Stimulated activated naive CD8-positive, alpha-beta T cell treated with anti-CD3 and anti-CD28 coated beads, Interleukin-15, amount 100 ng/mL, for 72 hours (primary cell): ENCODE results near the gene PDXDC1.
"Not testable (repeated sequence)": the region's sequence is repeated elsewhere in the genome, so short reads cannot be mapped to it uniquely, and the experiment has no call there.

Experiments
- ATAC-seq: fragments of 150-1000 bp; cut with Tn5 transposase; 2 replicates; pipeline ENCODE4 v1.10.0; 2021; ENCODE audit warnings: mild to moderate bottlenecking, moderate library complexity
- DNase-seq, 2 donors: peaks; one replicate each; pipeline ENCODE4 v3.0.0; 2021 to 2022
- H3K27ac Mint-ChIP-seq, 2 donors: one replicate each; pipeline ENCODE4 v1.8.0; 2022; ENCODE audit warnings: mild to moderate bottlenecking in 2 of 2, mixed read lengths in 2 of 2, moderate library complexity in 2 of 2
- H3K27me3 Mint-ChIP-seq: one replicate; pipeline ENCODE4 v1.8.0; 2022; ENCODE audit warnings: mixed read lengths
- H3K4me1 Mint-ChIP-seq: one replicate; pipeline ENCODE4 v1.8.0; 2022; ENCODE audit warnings: mild to moderate bottlenecking, mixed read lengths
- H3K4me3 Mint-ChIP-seq, 2 donors: one replicate each; pipeline ENCODE4 v1.8.0; 2022; ENCODE audit warnings: mild to moderate bottlenecking in 2 of 2, mixed read lengths in 2 of 2, moderate library complexity in 1 of 2
- H3K9me3 Mint-ChIP-seq, 2 donors: one replicate each; pipeline ENCODE4 v1.8.0; 2022; ENCODE audit warnings: mixed read lengths in 2 of 2

The PDXDC1 gene

GRCh38 chr16:14988661-14989191, 13.9 kb downstream of the PDXDC1 start:
- not testable (repeated sequence) for H3K9me3 Mint-ChIP-seq, DNase-seq, H3K27ac Mint-ChIP-seq, H3K27me3 Mint-ChIP-seq
- ATAC-seq: peak; percentile 19
- H3K4me1 Mint-ChIP-seq: peaks cover 24% of the 10 kb centered on the region
- peak overlapping the region in 1 of 2 donors; percentile 77 for H3K4me3 Mint-ChIP-seq

- ATAC-seq: peak; percentile 69
- H3K27me3 Mint-ChIP-seq, H3K27ac Mint-ChIP-seq, DNase-seq, H3K9me3 Mint-ChIP-seq: not testable (repeated sequence)
- Mint-ChIP-seq H3K4me3 (peak overlapping the region in 1 of 2 donors; percentile 77), H3K4me1 (peaks cover 31% of the 10 kb centered on the region)
These were observed 14.8 kb downstream of the PDXDC1 start for GRCh38 chr16:14989291-14990281.

DNA sequence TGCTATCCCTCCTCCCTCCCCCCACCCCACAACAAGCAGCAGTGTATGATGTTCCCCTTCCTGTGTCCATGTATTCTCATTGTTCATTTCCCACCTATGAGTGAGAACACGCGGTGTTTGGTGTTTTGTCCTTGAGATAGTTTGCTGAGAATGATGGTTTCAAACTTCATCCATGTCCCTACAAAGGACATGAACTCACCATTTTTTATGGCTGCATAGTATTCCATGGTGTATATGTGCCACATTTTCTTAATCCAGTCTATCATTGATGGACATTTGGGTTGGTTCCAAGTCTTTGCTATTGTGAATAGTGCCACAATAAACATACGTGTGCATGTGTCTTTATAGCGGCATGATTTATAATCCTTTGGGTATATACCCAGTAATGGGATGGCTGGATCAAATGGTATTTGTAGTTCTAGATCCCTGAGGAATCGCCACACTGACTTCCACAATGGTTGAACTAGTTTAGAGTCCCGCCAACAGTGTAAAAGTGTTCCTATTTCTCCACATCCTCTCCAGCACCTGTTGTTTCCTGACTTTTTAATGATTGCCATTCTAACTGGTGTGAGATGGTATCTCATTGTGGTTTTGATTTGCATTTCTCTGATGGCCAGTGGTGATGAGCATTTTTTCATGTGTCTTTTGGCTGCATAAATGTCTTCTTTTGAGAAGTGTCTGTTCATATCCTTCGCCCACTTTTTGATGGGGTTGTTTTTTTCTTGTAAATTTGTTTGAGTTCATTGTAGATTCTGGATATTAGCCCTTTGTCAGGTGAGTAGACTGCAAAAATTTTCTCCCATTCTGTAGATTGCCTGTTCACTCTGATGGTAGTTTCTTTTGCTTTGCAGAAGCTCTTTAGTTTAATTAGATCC, 18.7 kb downstream of the PDXDC1 start:
- not testable (repeated sequence) for H3K27ac Mint-ChIP-seq, H3K9me3 Mint-ChIP-seq, DNase-seq, H3K4me3 Mint-ChIP-seq, ATAC-seq, H3K27me3 Mint-ChIP-seq
- peaks cover 35% of the 10 kb centered on the region for H3K4me1 Mint-ChIP-seq

DNA sequence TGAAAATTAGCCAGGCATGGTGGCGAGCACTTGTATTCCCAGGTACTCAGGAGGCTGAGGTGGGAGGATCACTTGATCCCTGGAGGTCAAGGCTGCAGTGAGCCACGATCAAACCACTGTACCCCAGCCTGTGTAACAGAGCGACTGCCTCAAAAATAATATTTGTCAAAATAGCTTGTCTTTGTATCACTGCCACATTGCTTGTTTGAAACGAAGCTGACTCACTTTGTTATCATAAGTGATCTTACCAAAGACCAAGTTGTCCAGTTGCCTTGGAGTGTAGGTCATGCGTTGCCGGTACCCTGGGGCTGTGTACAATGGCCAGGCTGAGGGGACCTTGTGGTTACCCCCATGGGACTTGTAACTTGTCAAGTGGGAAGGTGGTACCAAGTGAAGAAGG, 21.9 kb downstream of the PDXDC1 start:
- not testable (repeated sequence) for ATAC-seq, H3K4me3 Mint-ChIP-seq, H3K27me3 Mint-ChIP-seq, DNase-seq, H3K9me3 Mint-ChIP-seq, H3K27ac Mint-ChIP-seq
- H3K4me1 Mint-ChIP-seq: peaks cover 19% of the 10 kb centered on the region

DNA sequence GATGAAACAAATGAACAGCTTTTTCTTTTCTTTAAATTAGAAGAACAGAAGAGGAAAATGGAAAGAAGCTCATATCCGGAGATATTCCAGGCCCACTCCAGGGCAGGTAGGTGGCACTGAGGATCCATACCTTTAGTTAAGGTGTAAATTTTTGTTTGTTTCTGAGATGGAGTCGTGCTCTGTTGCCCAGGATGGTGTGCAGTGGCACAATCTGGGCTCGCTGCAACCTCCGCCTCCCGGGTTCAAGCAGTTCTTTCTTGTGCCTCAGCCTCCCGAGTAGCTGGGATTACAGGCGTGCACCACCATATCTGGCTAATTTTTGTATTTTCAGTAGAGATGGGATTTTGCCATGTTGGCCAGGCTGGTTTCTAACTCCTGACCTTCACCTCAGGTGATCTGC, 23.5 kb downstream of the PDXDC1 start:
- H3K27me3 Mint-ChIP-seq, ATAC-seq, DNase-seq, H3K4me3 Mint-ChIP-seq, H3K27ac Mint-ChIP-seq, H3K9me3 Mint-ChIP-seq: not testable (repeated sequence)
- H3K4me1 Mint-ChIP-seq: peaks cover 19% of the 10 kb centered on the region

- H3K4me3 Mint-ChIP-seq, DNase-seq, H3K27ac Mint-ChIP-seq, ATAC-seq, H3K27me3 Mint-ChIP-seq, H3K9me3 Mint-ChIP-seq: not testable (repeated sequence)
- H3K4me1 Mint-ChIP-seq: peaks cover 10% of the 10 kb centered on the region
These were observed 25.0 kb downstream of the PDXDC1 start for GRCh38 chr16:14999845-15000244.

DNA sequence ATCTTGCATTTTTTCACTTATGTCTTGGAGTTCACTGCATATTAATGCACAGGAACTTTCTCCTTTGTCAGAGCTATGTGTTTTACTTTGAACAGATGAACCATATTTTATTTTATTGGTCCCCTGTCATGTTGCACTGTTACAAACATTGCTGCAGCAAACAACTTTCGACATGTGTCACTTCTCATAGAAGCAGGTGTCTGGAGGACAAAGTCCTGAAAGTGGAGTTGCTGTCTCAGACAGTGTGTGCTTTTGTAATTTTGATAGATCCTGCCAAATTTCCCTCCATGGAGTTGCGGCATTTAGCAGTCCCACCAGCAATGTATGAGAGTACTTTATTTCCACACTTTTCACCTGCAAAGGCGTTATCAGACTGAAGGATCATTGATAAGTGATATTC, 27.6 kb downstream of the PDXDC1 start:
- H3K27ac Mint-ChIP-seq, H3K9me3 Mint-ChIP-seq, H3K4me3 Mint-ChIP-seq, H3K27me3 Mint-ChIP-seq, ATAC-seq, DNase-seq, H3K4me1 Mint-ChIP-seq: not testable (repeated sequence)

DNA sequence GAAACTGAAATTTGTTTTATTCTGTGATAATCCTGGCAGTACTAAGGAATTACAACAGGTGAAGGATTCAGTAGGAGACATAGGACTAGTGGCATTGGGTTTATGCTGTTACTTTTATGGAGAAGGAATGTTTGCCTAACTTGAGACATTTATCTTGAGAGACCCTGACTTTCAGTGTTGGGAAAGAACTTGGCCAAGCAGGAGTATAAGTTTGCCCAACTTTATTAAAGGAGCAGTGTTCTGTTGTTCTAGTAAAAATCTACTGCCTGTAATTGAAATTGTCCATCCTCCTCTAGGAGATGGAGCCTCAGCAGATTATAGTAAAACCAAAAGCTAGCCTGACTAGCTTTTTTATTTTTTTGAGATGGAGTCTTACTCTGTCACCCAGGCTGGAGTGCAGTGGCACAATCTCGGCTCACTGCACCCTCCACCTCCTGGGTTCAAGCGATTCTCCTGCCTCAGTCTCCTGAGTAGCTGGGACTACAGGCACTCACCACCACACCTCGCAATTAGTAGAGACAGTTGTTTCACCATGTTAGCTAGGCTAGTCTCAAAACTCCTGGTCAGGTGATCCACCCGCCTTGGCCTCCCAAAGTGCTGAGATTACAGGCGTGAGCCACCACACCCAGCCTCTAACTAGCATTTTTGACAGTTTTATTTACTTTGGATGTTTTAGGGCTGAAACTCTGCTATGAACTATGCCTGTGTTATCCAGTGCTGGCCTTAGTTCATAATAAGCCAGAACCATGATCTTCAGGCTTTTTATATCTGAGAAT, 30.7 kb downstream of the PDXDC1 start:
- not testable (repeated sequence) for ATAC-seq, DNase-seq, H3K4me3 Mint-ChIP-seq, H3K4me1 Mint-ChIP-seq, H3K27me3 Mint-ChIP-seq, H3K27ac Mint-ChIP-seq, H3K9me3 Mint-ChIP-seq

- not testable (repeated sequence) for H3K9me3 Mint-ChIP-seq, DNase-seq, H3K27me3 Mint-ChIP-seq, H3K4me3 Mint-ChIP-seq, ATAC-seq, H3K27ac Mint-ChIP-seq
- peaks cover 21% of the 10 kb centered on the region for H3K4me1 Mint-ChIP-seq
These were observed 33.8 kb downstream of the PDXDC1 start for GRCh38 chr16:15008647-15009046.

DNA sequence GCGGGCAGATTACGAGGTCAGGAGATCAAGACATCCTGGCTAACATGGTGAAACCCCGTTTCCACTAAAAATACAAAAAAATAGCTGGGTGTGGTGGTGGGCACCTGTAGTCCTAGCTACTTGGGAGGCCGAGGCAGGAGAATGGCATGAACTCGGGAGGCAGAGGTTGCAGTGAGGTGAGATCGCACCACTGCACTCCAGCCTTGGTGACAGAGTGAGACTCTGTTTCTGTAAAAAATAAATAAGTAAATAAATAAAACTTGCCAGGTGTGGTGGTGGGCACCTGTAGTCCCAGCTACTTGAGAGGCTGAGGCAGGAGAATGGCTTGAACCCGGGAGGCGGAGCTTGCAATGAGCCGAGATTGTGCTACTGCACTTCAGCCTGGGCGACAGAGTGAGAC, 38.1 kb downstream of the PDXDC1 start:
- not testable (repeated sequence) for ATAC-seq, DNase-seq, H3K9me3 Mint-ChIP-seq, H3K27me3 Mint-ChIP-seq
- Mint-ChIP-seq H3K27ac (peak overlapping the region in 1 of 2 donors; percentile 63), H3K4me1 (peaks cover 37% of the 10 kb centered on the region), H3K4me3 (peak overlapping the region in 1 of 2 donors; percentile 33)

DNA sequence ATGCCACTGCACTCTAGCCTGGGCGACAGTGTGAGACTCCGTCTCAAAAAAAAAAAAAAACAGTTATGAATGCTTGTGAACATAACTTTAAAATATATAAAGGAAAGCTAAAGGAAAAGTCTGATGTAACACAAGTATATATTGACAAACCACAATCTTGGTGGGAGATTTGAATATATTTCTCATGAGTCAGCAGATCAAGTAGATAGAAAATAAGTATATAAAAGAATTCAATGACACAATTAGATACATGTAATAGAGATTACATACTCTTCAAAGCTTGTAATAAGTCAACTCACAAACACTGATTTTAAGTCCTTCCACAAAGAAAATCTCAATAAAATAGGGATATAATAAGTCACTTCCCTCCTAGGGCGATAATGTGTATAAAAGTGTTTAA, 40.8 kb downstream of the PDXDC1 start:
- not testable (repeated sequence) for H3K9me3 Mint-ChIP-seq, DNase-seq, H3K4me3 Mint-ChIP-seq, ATAC-seq, H3K27me3 Mint-ChIP-seq
- Mint-ChIP-seq H3K27ac (peak overlapping the region in 1 of 2 donors; percentile 54), H3K4me1 (peaks cover 37% of the 10 kb centered on the region)

DNA sequence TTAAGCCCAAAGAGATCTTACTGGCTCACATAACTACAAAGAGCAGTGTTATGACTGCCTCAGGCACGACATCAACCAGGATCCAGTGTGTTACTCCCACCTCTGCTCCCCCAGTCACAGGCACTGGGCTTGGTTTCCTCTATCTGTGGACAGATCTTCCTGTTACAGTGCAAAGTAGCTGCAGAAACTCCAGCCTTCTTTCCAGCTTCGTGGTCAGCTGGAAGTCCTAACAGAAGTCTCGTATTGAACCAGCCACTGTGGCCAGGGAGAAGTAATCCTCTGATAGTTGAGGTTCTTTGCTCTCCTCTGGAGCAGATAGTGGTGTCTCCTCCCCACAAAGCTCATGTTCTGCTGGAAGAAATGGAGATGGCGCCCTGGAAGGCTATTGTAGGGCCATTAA, 41.5 kb downstream of the PDXDC1 start:
- not testable (repeated sequence) for H3K27ac Mint-ChIP-seq

DNA sequence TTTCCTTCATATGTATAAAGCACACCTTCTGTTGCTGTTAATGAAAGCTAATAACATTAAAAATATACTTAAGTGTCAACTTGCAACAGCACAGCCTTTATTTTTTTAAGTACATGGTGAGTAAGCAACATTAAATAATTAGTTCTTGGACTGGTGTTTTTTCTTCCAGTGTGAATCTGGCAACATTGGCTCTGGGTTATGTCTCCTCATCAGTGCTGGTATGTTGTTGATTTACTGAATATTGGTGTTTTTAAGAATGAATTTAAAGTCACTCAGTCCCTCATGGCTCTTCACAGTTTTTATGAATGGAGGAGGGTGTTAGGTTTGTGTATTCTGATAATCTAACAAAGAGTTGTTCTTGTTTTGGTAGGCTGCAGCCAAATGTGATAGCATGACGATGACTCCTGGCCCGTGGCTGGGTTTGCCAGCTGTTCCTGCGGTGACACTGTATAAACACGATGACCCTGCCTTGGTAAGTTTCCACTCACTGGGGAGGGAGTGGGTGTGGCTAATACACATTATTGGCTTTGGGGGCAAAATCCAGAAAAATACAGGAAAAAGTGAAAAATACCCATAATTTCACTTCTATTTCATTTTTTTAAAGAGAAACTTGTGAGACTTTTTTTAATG, 42.2 kb downstream of the PDXDC1 start:
- H3K27ac Mint-ChIP-seq, DNase-seq, H3K4me3 Mint-ChIP-seq, H3K27me3 Mint-ChIP-seq, ATAC-seq, H3K9me3 Mint-ChIP-seq: not testable (repeated sequence)
- peaks cover 31% of the 10 kb centered on the region for H3K4me1 Mint-ChIP-seq

More for the DNA sequence above, 41.5 kb downstream of the PDXDC1 start:
- not testable (repeated sequence) for H3K9me3 Mint-ChIP-seq, DNase-seq, H3K27me3 Mint-ChIP-seq, ATAC-seq, H3K4me3 Mint-ChIP-seq
- peaks cover 37% of the 10 kb centered on the region for H3K4me1 Mint-ChIP-seq

GRCh38 chr16:15021429-15021828, 46.6 kb downstream of the PDXDC1 start:
- not testable (repeated sequence) for ATAC-seq, DNase-seq, H3K27me3 Mint-ChIP-seq, H3K27ac Mint-ChIP-seq, H3K9me3 Mint-ChIP-seq, H3K4me1 Mint-ChIP-seq, H3K4me3 Mint-ChIP-seq
